Transverse colon (tissue), 4 donors: ENCODE results near the gene PROSER1. TPM values are rescaled to one million over a fixed set of nuclear protein-coding genes. Genes with fewer than 3 reads are reported as not detected.

Experiments
- DNase-seq: peaks from one replicate; pipeline ENCODE4 v3.0.0-alpha.2; 2019
- H3K27ac ChIP-seq, 4 donors: fragments of 200-600 bp; sonication (generic); 2 replicates each; pipeline ENCODE4 v1.5.1; 2016 to 2018; ENCODE audit warnings: inconsistent platforms in 4 of 4
- H3K27me3 ChIP-seq: fragments of 200-600 bp; sonication (generic); 2 replicates; pipeline ENCODE4 v1.5.1; 2017; ENCODE audit warnings: inconsistent platforms
- H3K36me3 ChIP-seq, 4 donors: fragments of 200-600 bp; sonication (generic); 2 replicates each; pipeline ENCODE4 v1.5.1; 2017 to 2019; ENCODE audit warnings: inconsistent platforms in 4 of 4
- H3K4me1 ChIP-seq, 4 donors: fragments of 200-600 bp; sonication (generic); 2 replicates each; pipeline ENCODE4 v1.5.1; 2017 to 2020; ENCODE audit warnings: inconsistent platforms in 4 of 4
- H3K4me3 ChIP-seq, 4 donors: fragments of 200-600 bp; sonication (generic); 1 replicate in 1 of 4; 2 replicates in 3 of 4; pipeline versions ENCODE4 v1.5.1 to v1.6.1; 2017 to 2019; ENCODE audit warnings: inconsistent platforms in 4 of 4
- H3K9me3 ChIP-seq, 2 donors: fragments of 200-600 bp; sonication (generic); 2 replicates each; pipeline ENCODE4 v1.5.1; 2017 to 2019; ENCODE audit warnings: inconsistent platforms in 2 of 2
- EP300 ChIP-seq: sonication (generic); formaldehyde crosslinking; IDR thresholded peaks from one replicate; pipeline ENCODE4 v1.6.1; 2017; ENCODE audit warnings: antibody characterized with exemption, low read depth
- POLR2A ChIP-seq: fragments of 450-650 bp; IDR thresholded peaks from one replicate; pipeline ENCODE4 v1.6.1; 2016; ENCODE audit warnings: antibody characterized with exemption, mild to moderate bottlenecking, moderate library complexity
- POLR2AphosphoS5 ChIP-seq, 3 donors: sonication (generic); formaldehyde crosslinking; IDR thresholded peaks; one replicate each; pipeline ENCODE4 v1.6.1; 2016; ENCODE audit warnings: antibody characterized with exemption in 3 of 3
- WGBS, 2 donors: methylation state at CpG; one replicate each; pipeline ENCODE4 v1.1.5; 2018; ENCODE audit warnings: low coverage in 1 of 2; 5-methylcytosine and 5-hydroxymethylcytosine counted together
- in situ Hi-C, 4 donors: fragments of 200-750 bp; cut with MboI; loops; one replicate each; pipeline versions ENCODE4 v1.15.0 to v1.15.1; 2017; ENCODE audit warnings: low sequenced_read_pairs in 3 of 4, low pct_ligation_motif_present in 1 of 4, low pct_unique_long_range_greater_than_20kb in 1 of 4
- intact Hi-C: fragments of 100-400 bp; cut with DNase I; formaldehyde crosslinking; loops from one replicate; pipeline ENCODE4 v1.15.1; 2023; ENCODE audit warnings: low total_unique reads
- total RNA-seq, 4 donors: library from RNA; depleted of rRNA; stranded (reverse); fragments of >200 nt; gene quantifications; one replicate each; pipeline ENCODE4 v1.1.0, GENCODE V29; 2016
- TF ChIP-seq, protein P1 (sequence below), 5 experiments: fragments of 200-600 bp in 3 of 5; fragments of 450-650 bp in 2 of 5; sonication (generic) in 3 of 5; IDR thresholded peaks; 1 replicate in 2 of 5; 2 replicates in 3 of 5; pipeline ENCODE4 v1.5.1; 2016 to 2017; ENCODE audit warnings: antibody characterized with exemption in 5 of 5, inconsistent platforms in 3 of 5, mild to moderate bottlenecking in 2 of 5, moderate library complexity in 1 of 5

PROSER1 gene
- total RNA-seq, 4 donors from 2014 or later, result 18.5 to 174 (median 71.1) TPM

DNA sequence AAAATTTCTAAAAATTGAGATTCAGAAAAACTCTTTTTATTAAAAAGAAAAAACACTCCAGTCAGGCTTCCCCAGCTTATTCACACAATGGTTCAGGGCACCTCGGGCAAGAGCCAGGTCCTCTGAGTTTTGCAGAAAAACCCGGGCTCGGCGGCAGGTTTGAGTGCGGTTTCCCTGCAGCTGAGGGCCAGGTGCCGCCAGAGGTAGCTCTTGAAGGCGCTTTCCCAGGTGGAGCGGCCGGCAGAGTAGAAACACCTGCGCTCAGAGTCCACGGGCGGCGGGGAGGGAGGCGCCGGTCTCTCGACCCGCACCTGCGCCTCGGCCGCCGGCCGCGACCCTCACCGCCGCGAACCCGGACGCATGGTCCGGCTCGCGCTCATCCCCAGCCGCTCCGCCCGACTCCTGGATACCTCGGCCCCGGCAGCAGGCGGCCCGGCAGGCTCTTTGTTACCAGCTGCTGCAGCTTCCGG lies 444 bp downstream of the PROSER1 start:
- in situ Hi-C loops, result loop anchor here in 1 of 4 donors (25.0 kb wide), 1 partner anchor 575 kb away; the partner anchor contains the start of gene LHFPL6
- DNase-seq, result no peak

DNA sequence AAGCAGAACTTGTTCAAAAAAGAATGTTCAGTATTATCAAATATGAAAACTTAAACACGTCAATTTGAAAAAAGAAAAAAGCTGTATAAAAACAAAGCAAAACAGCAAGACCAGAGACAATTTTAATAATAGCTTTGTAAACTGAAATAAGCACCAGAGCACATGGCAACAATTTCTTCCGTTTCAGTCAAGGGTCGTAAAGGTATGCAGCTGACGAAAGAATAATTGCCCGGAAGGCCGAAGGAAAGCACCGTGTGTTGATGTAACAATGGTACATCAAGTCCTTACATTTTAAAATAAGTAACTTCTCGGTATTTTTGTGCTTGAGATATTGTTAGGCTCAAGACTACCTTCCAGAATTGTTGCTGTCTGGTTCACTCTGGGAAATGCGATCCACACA lies 1.7 kb downstream of the PROSER1 start:
- H3K4me3 ChIP-seq, result peak overlapping the region; percentile 90 to 98 (median 96)
- H3K9me3 ChIP-seq, result no peaks in the 10 kb centered on the region
- peaks cover 3 to 66% (median 39%) of the 10 kb centered on the region in 4 donors for H3K4me1 ChIP-seq
- no peaks in the 10 kb centered on the region for H3K27me3 ChIP-seq
- in situ Hi-C loops, result loop anchor here in 1 of 4 donors (25.0 kb wide), 1 partner anchor 576 kb away; the partner anchor contains the start of gene LHFPL6
- peak overlapping the region in 3 of 4 donors; percentile 90 to 96 (median 94) for H3K27ac ChIP-seq
- no peaks in the 10 kb centered on the region for H3K36me3 ChIP-seq
- intact Hi-C loops, result no loop called here
- 0 to 1% methylated on average over 8 to 9 of the region's 9 CpGs for WGBS, 2 donors
- TF ChIP-seq EP300 (no peak), POLR2A (no peak), POLR2AphosphoS5 (IDR thresholded peaks at IDR 0.05) (no peak)
- TF ChIP-seq, protein P1, sequence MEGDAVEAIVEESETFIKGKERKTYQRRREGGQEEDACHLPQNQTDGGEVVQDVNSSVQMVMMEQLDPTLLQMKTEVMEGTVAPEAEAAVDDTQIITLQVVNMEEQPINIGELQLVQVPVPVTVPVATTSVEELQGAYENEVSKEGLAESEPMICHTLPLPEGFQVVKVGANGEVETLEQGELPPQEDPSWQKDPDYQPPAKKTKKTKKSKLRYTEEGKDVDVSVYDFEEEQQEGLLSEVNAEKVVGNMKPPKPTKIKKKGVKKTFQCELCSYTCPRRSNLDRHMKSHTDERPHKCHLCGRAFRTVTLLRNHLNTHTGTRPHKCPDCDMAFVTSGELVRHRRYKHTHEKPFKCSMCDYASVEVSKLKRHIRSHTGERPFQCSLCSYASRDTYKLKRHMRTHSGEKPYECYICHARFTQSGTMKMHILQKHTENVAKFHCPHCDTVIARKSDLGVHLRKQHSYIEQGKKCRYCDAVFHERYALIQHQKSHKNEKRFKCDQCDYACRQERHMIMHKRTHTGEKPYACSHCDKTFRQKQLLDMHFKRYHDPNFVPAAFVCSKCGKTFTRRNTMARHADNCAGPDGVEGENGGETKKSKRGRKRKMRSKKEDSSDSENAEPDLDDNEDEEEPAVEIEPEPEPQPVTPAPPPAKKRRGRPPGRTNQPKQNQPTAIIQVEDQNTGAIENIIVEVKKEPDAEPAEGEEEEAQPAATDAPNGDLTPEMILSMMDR (IDR thresholded peaks at IDR 0.05), result no peak
- peak; percentile 21 for DNase-seq

More for the DNA sequence above, 444 bp downstream of the PROSER1 start:
- 0 to 1% methylated on average over 1 to 20 of the region's 39 CpGs for WGBS, 2 donors
- peak overlapping the region; percentile 90 to 98 (median 96) for H3K4me3 ChIP-seq
- H3K9me3 ChIP-seq, result no peaks in the 10 kb centered on the region
- H3K27ac ChIP-seq, result peak overlapping the region; percentile 90 to 96 (median 94)
- H3K36me3 ChIP-seq, result no peaks in the 10 kb centered on the region
- no peaks in the 10 kb centered on the region for H3K27me3 ChIP-seq
- peaks cover 3 to 62% (median 39%) of the 10 kb centered on the region in 4 donors for H3K4me1 ChIP-seq
- intact Hi-C loops, result no loop called here
- TF ChIP-seq, protein P1 (IDR thresholded peaks at IDR 0.05), result no peak
- TF ChIP-seq EP300 (no peak), POLR2AphosphoS5 (IDR thresholded peaks at IDR 0.05) (no peak), POLR2A (peak; percentile 50)

DNA sequence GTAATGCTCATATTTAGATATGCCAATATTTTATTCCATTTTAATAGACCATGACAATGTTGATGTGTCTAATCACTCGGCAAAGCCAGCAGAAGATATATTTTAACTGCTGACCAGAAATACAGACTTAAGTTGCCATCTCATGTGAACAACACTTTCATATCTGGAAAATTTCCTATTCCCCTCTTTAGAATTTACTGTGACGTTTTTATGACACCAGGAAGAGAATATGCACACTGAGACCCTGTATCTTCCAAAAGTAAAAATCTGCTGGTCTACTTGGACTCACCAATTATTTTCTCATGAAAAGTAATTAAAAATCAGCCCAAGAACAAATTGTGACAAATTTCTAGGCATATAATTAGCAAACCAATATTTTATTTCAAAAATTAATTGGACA lies 2.1 kb downstream of the PROSER1 start:
- no peaks in the 10 kb centered on the region for H3K27me3 ChIP-seq
- peak overlapping the region in 3 of 4 donors; percentile 90 to 98 (median 97) for H3K4me3 ChIP-seq
- intact Hi-C loops (no loop called here), in situ Hi-C loops (loop anchor here in 1 of 4 donors (25.0 kb wide), 1 partner anchor 577 kb away; the partner anchor contains the start of gene LHFPL6)
- TF ChIP-seq, protein P1 (IDR thresholded peaks at IDR 0.05), result no peak
- TF ChIP-seq POLR2AphosphoS5 (IDR thresholded peaks at IDR 0.05), result no peak
- no peak for TF ChIP-seq POLR2A
- TF ChIP-seq EP300, result no peak
- 11 to 21% methylated on average over 2 of the region's 2 CpGs for WGBS, 2 donors
- H3K4me1 ChIP-seq, result peaks cover 3 to 62% (median 39%) of the 10 kb centered on the region in 4 donors
- no peaks in the 10 kb centered on the region for H3K36me3 ChIP-seq
- DNase-seq, result no peak
- H3K27ac ChIP-seq, result peak overlapping the region in 1 of 4 donors; percentile 96
- no peaks in the 10 kb centered on the region for H3K9me3 ChIP-seq

DNA sequence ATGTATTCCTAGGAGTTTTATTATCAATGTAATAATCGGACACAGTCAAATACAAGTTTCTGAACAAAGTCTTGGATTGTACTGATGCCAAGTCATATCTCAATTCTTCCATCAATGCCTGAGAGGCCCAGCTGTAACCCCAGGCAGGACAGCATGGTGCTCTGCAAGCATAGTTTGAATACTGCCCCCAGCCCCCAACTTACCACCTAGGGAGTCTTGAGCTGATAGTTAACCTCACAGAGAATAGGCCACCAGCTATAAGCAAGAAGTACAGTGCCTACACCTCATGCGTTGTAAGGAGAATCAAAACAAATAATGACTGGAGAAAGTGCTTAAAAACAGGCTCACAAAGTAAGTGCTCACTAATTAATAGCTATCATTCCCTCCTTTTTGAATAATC lies 2.7 kb downstream of the PROSER1 start:
- TF ChIP-seq POLR2AphosphoS5 (IDR thresholded peaks at IDR 0.05) (no peak), EP300 (no peak)
- TF ChIP-seq, protein P1 (IDR thresholded peaks at IDR 0.05), result no peak
- intact Hi-C loops (no loop called here), in situ Hi-C loops (loop anchor here in 1 of 4 donors (25.0 kb wide), 1 partner anchor 577 kb away; the partner anchor contains the start of gene LHFPL6)
- no peak for DNase-seq
- peak overlapping the region in 2 of 4 donors; percentile 97 to 98 for H3K4me3 ChIP-seq
- H3K9me3 ChIP-seq, result no peaks in the 10 kb centered on the region
- H3K27me3 ChIP-seq, result no peaks in the 10 kb centered on the region
- no peak overlapping the region for H3K27ac ChIP-seq
- peaks cover 3 to 56% (median 37%) of the 10 kb centered on the region in 4 donors for H3K4me1 ChIP-seq
- H3K36me3 ChIP-seq, result no peaks in the 10 kb centered on the region
- 29 to 47% methylated on average over 2 of the region's 2 CpGs for WGBS, 2 donors
